Stimulated activated CD8-positive, alpha-beta memory T cell treated with anti-CD3 and anti-CD28 coated beads, Interleukin-7, amount 100 ng/mL, for 4 hours (primary cell): ENCODE measurements around the gene XRCC4.
A peak's percentile ranks its signal among the peaks of the same experiment; 100 is the strongest.
"Not testable (repeated sequence)": the region's sequence is repeated elsewhere in the genome, so short reads cannot be mapped to it uniquely, and the experiment has no call there.

Experiments used
- DNase-seq, 2 donors: peaks; one replicate each; pipeline ENCODE4 v3.0.0-alpha.2; 2020; ENCODE audit warnings: low read depth in 2 of 2

XRCC4 gene

GRCh38 chr5:83076742-83077661, at the start of gene XRCC4, which contains the start of gene TMEM167A:
XRCC4 (plus strand) TSS chr5:83077547; CDS start chr5:83104920, 27,373 bp downstream.
TMEM167A (minus strand) TSS chr5:83077394; CDS start chr5:83077323, 71 bp downstream.
- peak; percentile 89 to 95 for DNase-seq

- DNase-seq: no peak
These were observed 47.4 kb upstream of the XRCC4 start for GRCh38 chr5:83029912-83030311.

GRCh38 chr5:83031381-83031780, 46.0 kb upstream of the XRCC4 start:
- DNase-seq: no peak

GRCh38 chr5:83034036-83034435, 43.3 kb upstream of the XRCC4 start:
- DNase-seq: no peak

- DNase-seq: no peak
These were observed 42.7 kb upstream of the XRCC4 start for GRCh38 chr5:83034528-83035207.

GRCh38 chr5:83035373-83036100, 41.8 kb upstream of the XRCC4 start:
- DNase-seq: no peak

GRCh38 chr5:83036991-83037575, 40.3 kb upstream of the XRCC4 start:
- DNase-seq: no peak

GRCh38 chr5:83038924-83039323, 38.4 kb upstream of the XRCC4 start:
- DNase-seq: no peak

GRCh38 chr5:83042507-83042906, 34.8 kb upstream of the XRCC4 start:
- DNase-seq: no peak

- DNase-seq: no peak
These were observed 32.4 kb upstream of the XRCC4 start for GRCh38 chr5:83044926-83045325.

- DNase-seq: no peak
These were observed 29.1 kb upstream of the XRCC4 start for GRCh38 chr5:83048277-83048676.

- no peak for DNase-seq
These were observed 28.5 kb upstream of the XRCC4 start for GRCh38 chr5:83048811-83049210.

GRCh38 chr5:83049370-83049885, 27.9 kb upstream of the XRCC4 start:
- DNase-seq: no peak

- DNase-seq: no peak
These were observed 26.5 kb upstream of the XRCC4 start for GRCh38 chr5:83050723-83051340.

GRCh38 chr5:83055166-83055565, 22.2 kb upstream of the XRCC4 start:
- no peak for DNase-seq

- DNase-seq: no peak
These were observed 18.6 kb upstream of the XRCC4 start for GRCh38 chr5:83058726-83059125.

GRCh38 chr5:83059341-83059740, 18.0 kb upstream of the XRCC4 start:
- DNase-seq: no peak

- DNase-seq: no peak
These were observed 10.7 kb upstream of the XRCC4 start for GRCh38 chr5:83066548-83067110.

- DNase-seq: not testable (repeated sequence)
These were observed 10.0 kb upstream of the XRCC4 start for GRCh38 chr5:83067377-83067776.

GRCh38 chr5:83069096-83069799, 8.1 kb upstream of the XRCC4 start:
- no peak for DNase-seq
